ENCODE measurements around the gene GRB2. TPM values are rescaled to one million over a fixed set of nuclear protein-coding genes. Genes with fewer than 3 reads are reported as not detected.
A peak's percentile ranks its signal among the peaks of the same experiment; 100 is the strongest.

The GRB2 gene
- total and polyA plus RNA-seq, 10 of the 15 experiments (the other 5 are each of a cell fraction or from before 2014, with no cell fraction given), result 113 to 268 (median 158) TPM

DNA sequence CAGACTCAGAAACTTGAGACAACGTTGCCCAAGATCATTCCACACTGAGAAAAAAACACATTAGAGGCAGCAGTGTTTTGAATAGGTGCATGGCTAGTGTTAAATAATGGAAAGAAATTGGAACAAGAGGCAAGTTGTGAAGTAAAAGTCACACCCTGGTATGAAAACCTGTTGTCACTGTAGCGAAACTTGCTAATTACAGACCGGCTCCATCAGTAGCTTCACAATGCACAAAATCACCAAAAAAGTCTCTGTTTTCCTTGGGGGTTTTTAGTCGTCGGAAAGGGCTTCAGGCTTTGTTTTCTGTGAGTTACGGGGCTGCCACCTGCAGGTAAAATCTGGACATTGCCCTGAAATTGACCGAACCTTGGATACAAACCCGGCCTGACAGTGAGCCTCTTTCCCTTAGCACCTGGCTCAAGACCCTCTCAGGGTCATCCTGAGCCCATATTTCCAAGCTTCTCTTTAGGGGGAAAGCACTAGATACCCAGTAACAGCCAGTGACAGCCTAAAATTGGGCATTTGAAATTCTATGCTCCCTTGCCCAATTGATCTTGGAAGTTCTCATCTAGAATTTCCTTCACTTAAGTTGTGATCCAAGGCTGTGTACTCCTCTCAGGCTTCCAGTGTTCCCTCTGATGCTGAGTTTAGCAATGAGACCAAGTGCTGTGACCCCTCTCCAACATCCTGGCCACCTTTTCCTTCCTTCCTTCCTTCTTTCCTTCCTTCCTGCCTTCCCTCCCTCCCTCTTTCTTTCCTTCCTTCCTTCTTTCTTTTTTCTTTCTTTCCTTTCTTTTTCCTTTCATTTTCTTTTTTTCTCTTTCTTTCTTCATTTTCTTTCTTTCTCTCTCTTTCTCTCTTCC, 7.2 kb upstream of the GRB2 start (continued):
- TF ChIP-seq ATF7 (IDR thresholded peaks at IDR 0.05; ENCODE audit: low read depth) (peak; percentile 39), YY1 (IDR thresholded peaks at IDR 0.05; ENCODE audit: low read depth, low read length) (peak; percentile 60), POLR2A (IDR thresholded peaks at IDR 0.05; ENCODE audit: low read depth, low read length) (no peak), FOXM1 (IDR thresholded peaks at IDR 0.05; ENCODE audit: low read depth, low read length) (peak; percentile 72), PAX8 (IDR thresholded peaks at IDR 0.05) (no peak), MTA2 (IDR thresholded peaks at IDR 0.05; ENCODE audit: low read depth) (peak; percentile 78), IKZF1 (conservative IDR thresholded peaks at IDR 0.05) (peak; percentile 70), TCF3 (IDR thresholded peaks at IDR 0.05; ENCODE audit: borderline replicate concordance, insufficient read depth, low read depth, low read length) (no peak), DPF2 (IDR thresholded peaks at IDR 0.05) (peak; percentile 57; the same call in 1 of the 2 replicates), NR2C1 (IDR thresholded peaks at IDR 0.05) (no peak), NBN (IDR thresholded peaks at IDR 0.05) (peak; percentile 44), ZNF207 (IDR thresholded peaks at IDR 0.05; ENCODE audit: borderline replicate concordance) (0 out of 2 replicates have a peak, but pooled peaks have one; percentile 79), IKZF2 (IDR thresholded peaks at IDR 0.05) (peak; percentile 31 to 66; a peak in 2 of 4 replicates), ZNF24 (IDR thresholded peaks at IDR 0.05) (0 out of 2 replicates have a peak, but pooled peaks have one; percentile 26), GATAD2B (conservative IDR thresholded peaks at IDR 0.05; ENCODE audit: low read depth) (0 out of 2 replicates have a peak, but pooled peaks have one; percentile 22), WRNIP1 (IDR thresholded peaks at IDR 0.05; ENCODE audit: borderline replicate concordance, low read depth, low read length) (0 out of 2 replicates have a peak, but pooled peaks have one; percentile 47), ZNF384 (IDR thresholded peaks at IDR 0.05; ENCODE audit: borderline replicate concordance, low read depth, low read length) (0 out of 2 replicates have a peak, but pooled peaks have one; percentile 9), SMARCA5 (IDR thresholded peaks at IDR 0.05) (peak; percentile 90), RCOR1 (conservative IDR thresholded peaks at IDR 0.05; ENCODE audit: low read depth, low read length) (0 out of 2 replicates have a peak, but pooled peaks have one; percentile 44)
- TF ChIP-seq, protein P1, sequence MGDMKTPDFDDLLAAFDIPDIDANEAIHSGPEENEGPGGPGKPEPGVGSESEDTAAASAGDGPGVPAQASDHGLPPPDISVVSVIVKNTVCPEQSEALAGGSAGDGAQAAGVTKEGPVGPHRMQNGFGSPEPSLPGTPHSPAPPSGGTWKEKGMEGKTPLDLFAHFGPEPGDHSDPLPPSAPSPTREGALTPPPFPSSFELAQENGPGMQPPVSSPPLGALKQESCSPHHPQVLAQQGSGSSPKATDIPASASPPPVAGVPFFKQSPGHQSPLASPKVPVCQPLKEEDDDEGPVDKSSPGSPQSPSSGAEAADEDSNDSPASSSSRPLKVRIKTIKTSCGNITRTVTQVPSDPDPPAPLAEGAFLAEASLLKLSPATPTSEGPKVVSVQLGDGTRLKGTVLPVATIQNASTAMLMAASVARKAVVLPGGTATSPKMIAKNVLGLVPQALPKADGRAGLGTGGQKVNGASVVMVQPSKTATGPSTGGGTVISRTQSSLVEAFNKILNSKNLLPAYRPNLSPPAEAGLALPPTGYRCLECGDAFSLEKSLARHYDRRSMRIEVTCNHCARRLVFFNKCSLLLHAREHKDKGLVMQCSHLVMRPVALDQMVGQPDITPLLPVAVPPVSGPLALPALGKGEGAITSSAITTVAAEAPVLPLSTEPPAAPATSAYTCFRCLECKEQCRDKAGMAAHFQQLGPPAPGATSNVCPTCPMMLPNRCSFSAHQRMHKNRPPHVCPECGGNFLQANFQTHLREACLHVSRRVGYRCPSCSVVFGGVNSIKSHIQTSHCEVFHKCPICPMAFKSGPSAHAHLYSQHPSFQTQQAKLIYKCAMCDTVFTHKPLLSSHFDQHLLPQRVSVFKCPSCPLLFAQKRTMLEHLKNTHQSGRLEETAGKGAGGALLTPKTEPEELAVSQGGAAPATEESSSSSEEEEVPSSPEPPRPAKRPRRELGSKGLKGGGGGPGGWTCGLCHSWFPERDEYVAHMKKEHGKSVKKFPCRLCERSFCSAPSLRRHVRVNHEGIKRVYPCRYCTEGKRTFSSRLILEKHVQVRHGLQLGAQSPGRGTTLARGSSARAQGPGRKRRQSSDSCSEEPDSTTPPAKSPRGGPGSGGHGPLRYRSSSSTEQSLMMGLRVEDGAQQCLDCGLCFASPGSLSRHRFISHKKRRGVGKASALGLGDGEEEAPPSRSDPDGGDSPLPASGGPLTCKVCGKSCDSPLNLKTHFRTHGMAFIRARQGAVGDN (IDR thresholded peaks at IDR 0.05), result no peak; the same call in 1 of the 2 replicates
- TF ChIP-seq, protein P2, sequence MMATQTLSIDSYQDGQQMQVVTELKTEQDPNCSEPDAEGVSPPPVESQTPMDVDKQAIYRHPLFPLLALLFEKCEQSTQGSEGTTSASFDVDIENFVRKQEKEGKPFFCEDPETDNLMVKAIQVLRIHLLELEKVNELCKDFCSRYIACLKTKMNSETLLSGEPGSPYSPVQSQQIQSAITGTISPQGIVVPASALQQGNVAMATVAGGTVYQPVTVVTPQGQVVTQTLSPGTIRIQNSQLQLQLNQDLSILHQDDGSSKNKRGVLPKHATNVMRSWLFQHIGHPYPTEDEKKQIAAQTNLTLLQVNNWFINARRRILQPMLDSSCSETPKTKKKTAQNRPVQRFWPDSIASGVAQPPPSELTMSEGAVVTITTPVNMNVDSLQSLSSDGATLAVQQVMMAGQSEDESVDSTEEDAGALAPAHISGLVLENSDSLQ (IDR thresholded peaks at IDR 0.05), result 0 out of 2 replicates have a peak, but pooled peaks have one; percentile 27

Measured in GM12878 (cell line).